AG09309 (cell line): ENCODE measurements around the gene USP21.

ENCODE experiments used
- DNase-seq: peaks from one replicate; pipeline ENCODE4 v3.0.0-alpha.2; 2010; ENCODE audit warnings: low read depth
- H3K4me3 ChIP-seq: 2 replicates; pipeline ENCODE4 v1.5.1; 2011; ENCODE audit warnings: mild to moderate bottlenecking, low read depth, low read length, moderate library complexity; ENCODE audit not compliant: control insufficient read depth
- CTCF ChIP-seq: IDR thresholded peaks from 2 replicates; pipeline ENCODE4 v1.5.1; 2011; ENCODE audit warnings: mild to moderate bottlenecking, low read depth, low read length, inconsistent platforms; ENCODE audit not compliant: insufficient read depth, control insufficient read depth; ENCODE audit errors: missing control alignments

Gene USP21

GRCh38 chr1:161191971-161192370 lies 32.7 kb downstream of the USP21 start:
- H3K4me3 ChIP-seq: no peak overlapping the region
- no peak for TF ChIP-seq CTCF
- DNase-seq: no peak

GRCh38 chr1:161192476-161193465 lies 33.5 kb downstream of the USP21 start:
- no peak for DNase-seq
- TF ChIP-seq CTCF: peak; percentile 95
- H3K4me3 ChIP-seq: no peak overlapping the region

- no peak overlapping the region for H3K4me3 ChIP-seq
- DNase-seq: no peak
- TF ChIP-seq CTCF: peak; percentile 7
Measured at GRCh38 chr1:161193561-161194235, 34.4 kb downstream of the USP21 start.

- DNase-seq: no peak
- H3K4me3 ChIP-seq: no peak overlapping the region
- no peak for TF ChIP-seq CTCF
Measured at GRCh38 chr1:161195171-161195570, 35.9 kb downstream of the USP21 start.

- no peak overlapping the region; the same call in none of the 2 replicates for H3K4me3 ChIP-seq
- no peak for DNase-seq
- no peak for TF ChIP-seq CTCF
Measured at GRCh38 chr1:161196111-161196510, 36.8 kb downstream of the USP21 start.

- peak overlapping the region; percentile 66 for H3K4me3 ChIP-seq
- peak; percentile 76 for DNase-seq
- no peak for TF ChIP-seq CTCF
Measured at GRCh38 chr1:161196521-161197451, 37.5 kb downstream of the USP21 start.
